WI38 (cell line): ENCODE data around the gene ZNF426.

Experiments
- H3K4me3 ChIP-seq: 2 replicates; pipeline ENCODE4 v1.5.1; 2011; ENCODE audit warnings: low read depth, mild to moderate bottlenecking, control low read depth, low read length
- CTCF ChIP-seq: IDR thresholded peaks from 2 replicates; pipeline ENCODE4 v1.5.1; 2012; ENCODE audit warnings: low read depth, mild to moderate bottlenecking, control low read depth, low read length

ZNF426 gene

GRCh38 chr19:9528757-9529336 lies 9.6 kb downstream of the ZNF426 start:
- no peak overlapping the region for H3K4me3 ChIP-seq
- no peak for TF ChIP-seq CTCF

GRCh38 chr19:9523885-9524474 lies 14.5 kb downstream of the ZNF426 start:
- no peak overlapping the region for H3K4me3 ChIP-seq

GRCh38 chr19:9507285-9507684 lies 31.2 kb downstream of the ZNF426 start:
- no peak overlapping the region for H3K4me3 ChIP-seq
- no peak for TF ChIP-seq CTCF

More at GRCh38 chr19:9523885-9524474, 14.5 kb downstream of the ZNF426 start:
- TF ChIP-seq CTCF, result no peak

GRCh38 chr19:9500796-9501195 lies 37.6 kb downstream of the ZNF426 start:
- H3K4me3 ChIP-seq, result no peak overlapping the region
- no peak for TF ChIP-seq CTCF

GRCh38 chr19:9498183-9498902 lies 40.1 kb downstream of the ZNF426 start, which contains the start of gene ZNF560:
Gene ZNF560 (minus strand): TSS chr19:9498616. CDS start chr19:9475313, 23,303 bp downstream.
- peak; percentile 20; the same call in 1 of the 2 replicates for TF ChIP-seq CTCF
- H3K4me3 ChIP-seq, result peak within 1 kb of the TSS; percentile 52

GRCh38 chr19:9494096-9494495 lies 44.3 kb downstream of the ZNF426 start:
- TF ChIP-seq CTCF, result no peak
- no peak overlapping the region for H3K4me3 ChIP-seq

- no peak overlapping the region for H3K4me3 ChIP-seq
- no peak for TF ChIP-seq CTCF
Measured at GRCh38 chr19:9487016-9487415, 51.4 kb downstream of the ZNF426 start.
